G401.6 (cell line): ENCODE measurements around the gene XAB2.
"Not testable (repeated sequence)": the region's sequence is repeated elsewhere in the genome, so short reads cannot be mapped to it uniquely, and the experiment has no call there.

Experiments
- FAIRE-seq: peaks from 2 replicates; lab custom pipeline; 2012; peaks lifted over from hg19 to GRCh38; lab: Jason Lieb, UNC

XAB2 gene

DNA sequence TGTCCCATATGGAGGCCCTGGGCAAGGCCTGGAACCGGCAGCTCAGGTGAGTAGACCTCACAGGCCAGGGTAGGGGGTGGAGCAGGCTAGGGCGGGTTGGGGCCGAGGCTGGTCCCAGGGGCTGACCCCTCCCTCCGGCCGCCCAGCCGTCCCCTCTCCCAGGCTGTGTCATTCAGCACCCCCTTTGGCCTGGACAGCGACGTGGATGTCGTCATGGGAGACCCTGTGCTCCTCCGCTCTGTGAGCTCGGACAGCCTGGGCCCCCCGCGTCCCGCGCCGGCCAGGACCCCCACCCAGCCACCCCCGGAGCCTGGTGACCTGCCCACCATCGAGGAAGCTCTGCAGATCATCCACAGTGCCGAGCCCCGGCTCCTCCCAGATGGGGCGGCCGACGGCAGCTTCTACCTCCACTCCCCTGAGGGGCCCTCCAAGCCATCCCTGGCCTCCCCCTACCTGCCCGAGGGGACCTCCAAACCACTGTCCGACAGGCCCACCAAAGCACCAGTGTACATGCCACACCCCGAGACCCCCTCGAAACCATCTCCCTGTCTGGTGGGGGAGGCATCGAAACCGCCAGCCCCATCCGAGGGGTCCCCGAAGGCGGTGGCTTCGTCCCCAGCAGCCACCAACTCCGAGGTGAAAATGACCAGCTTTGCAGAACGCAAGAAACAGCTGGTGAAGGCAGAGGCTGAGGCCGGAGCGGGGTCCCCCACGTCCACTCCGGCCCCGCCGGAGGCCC lies 17.6 kb downstream of the XAB2 start:
- FAIRE-seq = no peak

DNA sequence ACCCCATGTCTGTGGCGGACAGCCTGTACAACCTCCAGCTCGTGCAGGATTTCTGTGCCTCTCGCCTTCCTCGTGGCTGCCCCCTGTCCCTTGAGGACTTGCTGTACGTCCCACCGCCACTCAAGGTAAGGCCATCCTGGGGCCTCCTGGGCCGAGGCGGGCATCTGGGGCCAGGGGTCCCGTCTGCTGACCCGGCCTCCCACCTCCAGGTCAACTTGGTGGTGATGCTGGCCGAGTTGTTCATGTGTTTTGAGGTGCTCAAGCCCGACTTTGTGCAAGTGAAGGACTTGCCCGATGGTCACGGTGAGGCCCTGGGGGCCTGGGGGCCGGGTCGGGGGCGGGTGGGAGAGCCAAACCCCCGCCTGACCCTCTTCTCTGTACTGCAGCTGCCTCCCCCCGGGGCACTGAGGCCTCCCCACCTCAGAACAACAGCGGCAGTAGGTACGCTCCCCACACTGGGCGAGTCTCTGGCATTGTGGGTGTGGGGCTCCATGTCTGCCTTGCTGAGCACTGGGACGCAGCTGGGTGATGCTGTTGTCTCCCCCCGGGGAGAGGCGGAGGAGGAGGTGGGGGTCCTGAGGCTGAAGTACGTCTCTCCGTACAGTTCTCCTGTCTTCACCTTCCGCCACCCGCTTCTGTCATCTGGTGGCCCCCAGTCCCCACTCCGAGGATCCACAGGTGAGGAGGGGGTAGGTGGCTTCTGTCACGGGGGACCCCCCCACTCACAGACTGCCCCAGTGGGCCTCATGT lies 18.7 kb downstream of the XAB2 start:
- no peak for FAIRE-seq

GRCh38 chr19:7607874-7608560 lies 21.3 kb downstream of the XAB2 start:
- FAIRE-seq = no peak

DNA sequence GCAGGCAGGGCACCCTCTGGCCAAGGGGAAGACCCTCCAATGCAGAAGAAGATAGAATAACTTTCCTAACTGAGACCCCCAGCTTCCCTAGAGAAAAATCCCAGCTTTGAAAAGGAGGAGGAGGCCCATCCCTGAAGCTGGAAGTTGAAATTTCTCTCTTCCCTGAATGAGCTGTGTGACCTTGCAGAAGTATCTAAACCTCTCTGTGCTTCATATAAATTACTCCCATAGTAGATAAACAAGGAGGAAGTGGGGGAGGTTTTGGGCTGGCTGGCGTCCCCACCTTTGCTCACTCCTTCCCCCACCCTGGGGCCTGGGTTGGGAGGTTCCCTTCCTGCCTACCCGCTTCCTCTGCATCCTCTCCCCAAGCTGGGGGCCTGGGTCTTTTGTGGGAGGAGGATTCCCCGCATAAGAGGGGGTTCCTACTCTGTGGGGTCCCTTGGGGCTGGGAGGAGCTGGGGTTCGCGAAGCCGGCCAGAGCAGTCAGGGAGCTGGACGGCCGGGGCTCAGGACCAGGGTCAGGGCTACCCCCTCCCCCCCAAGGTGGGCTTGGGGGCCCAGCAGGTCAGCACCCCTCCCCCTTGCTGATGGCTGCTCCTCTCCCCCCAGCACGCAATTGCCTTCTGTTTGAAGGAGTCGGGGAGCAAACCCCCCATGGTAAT lies 22.0 kb downstream of the XAB2 start:
- no peak for FAIRE-seq

GRCh38 chr19:7606289-7606688 lies 23.1 kb downstream of the XAB2 start:
- no peak for FAIRE-seq

- peak; percentile 47 for FAIRE-seq
Observed at GRCh38 chr19:7605490-7606222, 23.7 kb downstream of the XAB2 start.

GRCh38 chr19:7603919-7604318 lies 25.4 kb downstream of the XAB2 start:
- no peak for FAIRE-seq

GRCh38 chr19:7602935-7603497 lies 26.3 kb downstream of the XAB2 start:
- no peak for FAIRE-seq

DNA sequence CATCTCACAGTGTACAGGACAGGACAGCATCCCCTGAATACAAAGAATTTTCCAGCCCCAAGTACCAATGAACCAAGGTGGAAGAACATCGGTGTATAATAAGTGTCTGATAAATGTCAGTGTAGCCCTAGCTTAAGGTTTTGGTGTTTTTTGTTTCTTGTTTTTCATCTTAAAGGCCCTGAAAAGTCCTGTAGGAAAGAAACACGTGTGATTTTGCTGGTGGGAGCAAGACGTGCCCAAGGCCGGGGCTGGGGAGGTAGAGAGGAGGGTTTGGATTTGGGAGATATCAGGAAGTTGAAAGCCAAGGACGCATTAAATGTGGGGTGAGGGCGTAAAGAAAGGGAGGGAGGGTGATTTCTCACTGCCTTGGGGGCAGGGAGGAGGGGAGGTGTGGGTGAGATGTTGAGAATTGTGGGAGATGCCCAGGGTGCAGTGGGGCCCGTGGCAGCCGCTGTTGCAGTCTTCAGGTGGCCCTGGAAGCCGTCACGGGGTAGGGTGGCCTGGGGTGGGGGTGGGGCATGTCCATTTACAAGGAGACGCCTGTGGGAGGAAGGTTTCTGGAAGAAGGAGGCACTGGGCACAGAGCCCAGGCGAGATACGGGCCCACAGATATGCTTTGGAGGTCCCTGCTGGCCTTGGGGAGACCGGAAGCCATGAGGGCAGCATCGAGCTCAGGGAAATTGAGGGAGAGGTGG lies 27.0 kb downstream of the XAB2 start:
- no peak for FAIRE-seq

- FAIRE-seq = no peak
Observed at GRCh38 chr19:7600721-7601120, 28.6 kb downstream of the XAB2 start.

DNA sequence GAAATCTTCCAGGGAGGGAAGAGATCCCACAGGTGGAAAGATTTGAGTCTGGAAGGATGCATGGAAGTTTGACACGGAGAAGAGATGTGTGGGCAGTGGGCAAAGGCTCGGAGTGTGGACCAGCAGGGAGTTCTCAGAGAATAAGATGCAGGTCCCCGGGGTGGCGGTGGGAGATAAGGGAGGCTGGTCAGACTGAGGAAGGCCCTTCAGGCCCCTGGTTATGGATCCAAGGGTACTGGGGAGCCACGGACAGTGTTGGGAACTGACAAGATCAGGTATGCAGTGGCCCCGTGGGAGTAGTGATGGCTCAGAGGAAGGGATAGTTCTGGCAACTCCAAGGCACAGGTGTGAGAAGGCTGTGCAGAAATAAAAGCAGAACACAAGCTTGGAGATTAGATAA lies 31.2 kb downstream of the XAB2 start:
- FAIRE-seq = no peak

- FAIRE-seq = no peak
Observed at GRCh38 chr19:7597689-7598088, 31.7 kb downstream of the XAB2 start.

DNA sequence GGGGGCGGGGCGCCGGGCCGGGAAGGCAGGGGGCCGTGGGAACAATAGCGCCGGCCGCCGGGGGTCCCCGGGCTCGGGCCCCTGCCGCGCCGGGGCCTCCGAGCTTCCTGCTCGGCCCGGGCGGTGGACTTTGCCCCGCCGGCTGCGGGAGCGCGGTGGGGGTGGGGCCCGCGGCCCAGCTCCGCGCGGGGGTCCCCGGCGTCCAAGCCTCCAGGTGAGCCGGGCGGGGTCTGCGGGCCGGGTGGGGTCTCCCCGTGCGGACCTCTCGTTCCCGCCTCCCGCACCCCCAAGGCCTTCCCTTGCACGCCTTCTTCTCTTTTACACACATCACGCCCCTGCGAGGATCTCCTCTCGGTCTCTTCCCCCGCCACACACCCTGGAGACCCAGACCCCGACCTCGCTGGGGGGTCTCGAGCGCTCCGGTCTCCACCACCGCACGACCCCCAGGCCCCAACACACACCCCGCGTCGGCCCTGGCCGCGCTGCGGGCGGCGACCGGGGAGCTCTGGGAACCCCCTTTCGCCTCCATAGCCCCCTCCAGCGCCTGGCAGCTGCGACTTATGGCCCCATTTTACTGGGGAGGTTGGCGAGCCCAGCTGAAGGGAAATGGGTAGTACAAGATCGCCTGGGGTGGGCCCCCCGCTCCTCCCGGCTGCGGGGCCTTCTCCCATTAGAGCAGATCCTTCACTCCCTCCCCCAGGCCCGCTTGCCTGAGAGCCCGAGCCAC lies 33.0 kb downstream of the XAB2 start:
- FAIRE-seq = no peak

- no peak for FAIRE-seq
Observed at GRCh38 chr19:7595466-7596133, 33.7 kb downstream of the XAB2 start, which contains the start of gene CAMSAP3. CAMSAP3 (plus strand) TSS chr19:7595863; CDS start chr19:7596003, 140 bp downstream.

- no peak for FAIRE-seq
Observed at GRCh38 chr19:7590256-7590655, 39.1 kb downstream of the XAB2 start.

DNA sequence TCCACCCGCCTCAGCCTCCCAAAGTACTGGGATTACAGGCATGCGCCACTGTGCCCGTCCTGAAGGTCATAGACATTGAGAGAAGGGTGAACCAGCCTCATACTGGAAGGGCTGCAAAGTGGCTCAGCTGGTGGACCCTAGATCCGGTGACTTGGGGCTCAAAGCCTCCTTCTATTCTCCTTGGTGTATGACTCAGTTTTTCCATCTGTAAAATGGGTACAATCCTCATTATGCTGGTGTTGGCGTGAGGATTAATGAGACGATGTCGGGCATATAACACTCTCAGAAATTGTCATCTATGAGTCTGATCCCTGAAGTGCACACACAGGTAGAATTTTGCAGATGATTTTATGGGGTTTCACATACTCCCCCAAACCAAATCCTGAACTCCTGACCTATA lies 39.5 kb downstream of the XAB2 start:
- no peak for FAIRE-seq

- no peak for FAIRE-seq
Observed at GRCh38 chr19:7582446-7582845, 46.9 kb downstream of the XAB2 start.

GRCh38 chr19:7579182-7579581 lies 50.2 kb downstream of the XAB2 start:
- no peak for FAIRE-seq

GRCh38 chr19:7578127-7578526 lies 51.2 kb downstream of the XAB2 start:
- FAIRE-seq = no peak

- FAIRE-seq = not testable (repeated sequence)
Observed at GRCh38 chr19:7577422-7577821, 51.9 kb downstream of the XAB2 start.
